GM12874 (cell line): ENCODE data around the gene TBC1D22A.

Experiments
- CTCF ChIP-seq: IDR thresholded peaks from 2 replicates; pipeline ENCODE4 v1.5.1; 2011; ENCODE audit warnings: low read depth, mild to moderate bottlenecking, control low read depth, low read length, moderate library complexity; ENCODE audit not compliant: insufficient read depth

Gene TBC1D22A

DNA sequence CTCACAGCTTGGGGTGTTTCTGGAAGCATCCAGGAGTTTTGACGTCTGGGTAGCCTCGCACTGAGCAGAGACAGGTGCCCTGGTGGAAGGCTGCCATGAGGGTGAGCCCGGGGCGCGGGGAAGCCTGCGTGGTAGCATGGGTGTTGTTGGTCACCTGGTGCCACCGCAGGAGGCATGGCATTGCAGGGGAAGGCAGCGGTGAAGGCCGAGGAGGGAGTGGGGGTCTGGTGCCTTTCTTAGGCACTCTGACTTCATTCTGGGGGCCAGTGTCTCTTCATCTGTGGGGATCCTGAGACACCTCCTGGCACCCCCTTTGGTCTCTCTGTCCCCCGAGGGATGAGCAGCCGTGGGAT, 271.2 kb downstream of the TBC1D22A start:
- TF ChIP-seq CTCF: no peak

DNA sequence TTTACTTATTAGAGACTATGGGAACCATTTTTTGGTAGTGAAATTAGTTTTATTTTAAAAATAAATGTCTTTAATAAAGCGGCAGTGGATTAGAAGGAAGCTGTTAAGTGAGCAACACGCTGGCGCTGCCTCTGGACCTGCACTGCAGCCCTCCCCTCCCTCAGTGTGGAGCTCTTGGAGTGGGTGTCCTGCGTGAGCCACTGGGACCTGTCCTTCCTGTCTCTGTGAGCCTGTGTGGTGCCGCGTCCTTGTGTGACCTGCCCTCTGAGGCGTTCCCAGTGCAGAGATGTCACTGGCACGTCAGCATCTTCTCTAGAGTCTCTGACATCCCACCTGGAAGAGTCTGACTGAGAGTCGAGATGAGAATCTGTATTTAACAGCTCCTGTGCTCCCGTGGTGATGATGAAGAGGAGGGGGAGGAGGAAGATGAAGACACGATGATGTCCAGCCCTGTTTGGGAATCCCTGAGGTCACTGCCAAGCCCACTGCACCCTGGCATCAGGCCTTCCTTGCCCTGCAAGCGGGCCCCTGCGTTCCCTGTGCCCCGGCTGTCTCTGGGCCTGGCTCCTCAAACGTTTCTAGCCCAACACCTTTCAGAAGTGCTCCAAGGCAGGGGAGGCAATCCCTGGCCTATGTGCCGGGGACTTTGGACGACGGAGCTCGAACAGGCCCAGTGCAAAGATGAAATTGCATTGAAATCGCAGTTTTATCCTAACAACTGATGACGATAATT, 271.8 kb downstream of the TBC1D22A start:
- no peak for TF ChIP-seq CTCF

- no peak for TF ChIP-seq CTCF
These were observed 272.5 kb downstream of the TBC1D22A start for GRCh38 chr22:47034905-47035419.

DNA sequence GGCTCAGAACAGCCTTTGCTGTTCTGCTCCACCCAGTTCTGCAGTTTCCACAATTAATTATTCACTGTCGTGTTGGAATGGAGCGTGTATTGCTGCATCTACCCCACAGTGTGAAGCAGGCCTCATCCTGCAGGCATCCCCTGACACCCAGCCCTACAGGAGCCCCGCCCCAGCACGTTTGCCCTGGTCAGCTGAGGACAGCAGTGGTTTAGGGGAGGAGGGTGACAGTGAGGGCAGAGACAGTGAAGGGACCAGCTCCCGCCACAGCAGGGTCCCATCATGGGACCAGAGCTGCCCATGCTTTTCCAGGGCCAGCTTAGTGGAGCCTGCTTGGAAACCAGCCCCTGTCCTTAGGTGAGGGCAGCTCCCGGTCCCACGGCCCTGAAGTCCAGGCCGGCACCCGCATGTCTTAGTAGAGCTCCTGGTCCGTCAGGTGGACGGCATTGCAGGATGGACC, 273.0 kb downstream of the TBC1D22A start:
- TF ChIP-seq CTCF: no peak

DNA sequence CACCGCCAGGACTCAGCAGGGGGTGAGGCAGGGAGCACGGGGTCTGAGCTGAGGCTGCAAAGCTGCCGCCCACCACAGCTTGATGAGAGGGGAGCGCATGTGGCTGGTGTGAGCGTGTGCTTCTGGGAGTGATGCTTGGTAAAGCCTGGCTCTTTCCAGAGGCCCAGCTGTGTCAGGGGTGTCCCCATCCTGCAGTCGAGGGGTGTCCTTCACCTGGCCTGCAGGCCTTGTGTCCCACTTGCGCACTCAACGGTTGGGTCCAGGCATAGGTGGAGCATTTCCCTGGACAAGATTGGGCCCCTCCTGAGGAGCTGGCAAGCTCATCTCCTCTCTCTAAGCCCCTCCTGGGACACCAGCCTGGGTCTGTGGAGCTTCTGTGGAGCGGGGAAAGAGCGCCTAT, 273.9 kb downstream of the TBC1D22A start:
- TF ChIP-seq CTCF: no peak

DNA sequence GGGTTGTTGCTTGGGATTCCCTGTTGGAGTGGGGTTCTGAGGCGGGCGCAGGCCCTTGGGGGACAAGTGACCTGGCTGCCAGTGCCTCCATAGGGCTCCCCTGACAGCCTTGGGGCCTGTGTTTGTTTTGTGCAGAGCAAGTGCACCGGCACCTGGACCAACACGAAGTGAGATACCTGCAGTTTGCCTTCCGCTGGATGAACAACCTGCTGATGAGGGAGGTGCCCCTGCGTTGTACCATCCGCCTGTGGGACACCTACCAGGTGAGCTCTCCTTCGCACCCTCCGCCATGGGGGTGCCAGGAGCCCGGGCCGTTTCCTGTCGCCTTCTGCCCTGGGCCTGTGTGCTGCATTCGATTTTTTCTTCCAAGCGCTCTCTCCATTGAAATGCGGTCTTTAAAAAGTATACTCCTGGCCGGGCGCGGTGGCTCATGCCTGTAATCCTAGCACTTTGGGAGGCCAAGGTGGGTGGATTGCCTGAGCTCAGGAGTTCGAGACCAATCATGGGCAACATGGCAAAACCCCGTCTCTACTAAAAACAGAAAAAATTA, 274.6 kb downstream of the TBC1D22A start:
- TF ChIP-seq CTCF: no peak

DNA sequence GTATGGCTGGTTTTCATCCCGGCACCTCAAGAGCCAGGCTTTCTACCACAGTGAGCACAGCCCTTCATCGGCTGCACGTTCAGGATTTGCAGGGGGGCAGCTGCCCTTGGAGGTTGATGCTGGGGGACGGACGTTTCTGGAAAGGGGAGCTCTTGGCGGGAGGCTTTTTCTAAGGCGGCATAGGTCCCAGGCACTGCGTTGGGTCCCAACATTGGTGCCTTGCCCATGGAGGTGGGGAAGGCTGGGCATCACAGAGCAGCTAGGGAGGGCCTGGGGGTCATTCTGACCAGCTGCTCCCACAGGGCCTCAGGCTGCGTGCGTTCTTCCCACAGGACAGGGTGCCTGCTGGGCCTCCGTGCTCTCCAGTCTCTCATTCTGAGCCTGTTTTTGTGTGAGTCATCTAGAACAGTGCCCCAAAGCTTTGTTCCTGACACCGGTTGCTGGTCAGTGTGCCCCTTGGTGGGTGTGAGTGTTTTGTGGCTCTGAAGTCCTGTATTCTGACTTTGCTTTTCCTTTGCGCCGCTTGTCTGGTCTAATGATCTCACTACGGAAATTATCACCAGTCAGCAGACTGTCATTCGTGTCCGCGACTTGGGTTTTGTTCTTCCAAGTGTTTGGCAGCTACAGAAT, 275.9 kb downstream of the TBC1D22A start:
- no peak for TF ChIP-seq CTCF
